ENCODE data around the gene GOLGA3.

Gene GOLGA3

GRCh38 chr12:132835076-132836025 is 6.7 kb upstream of the GOLGA3 start:
- TF ChIP-seq CTCF (IDR thresholded peaks at IDR 0.05; ENCODE audit: borderline replicate concordance, insufficient read depth, low read depth, low read length): no peak
- no peak overlapping the region for H3K4me3 ChIP-seq (ENCODE audit: low read depth, low read length)

- H3K4me3 ChIP-seq (ENCODE audit: low read depth, low read length): no peak overlapping the region
- no peak for TF ChIP-seq CTCF (IDR thresholded peaks at IDR 0.05; ENCODE audit: borderline replicate concordance, insufficient read depth, low read depth, low read length)
These were observed 5.6 kb upstream of the GOLGA3 start for GRCh38 chr12:132834181-132834711.

- TF ChIP-seq CTCF (IDR thresholded peaks at IDR 0.05; ENCODE audit: borderline replicate concordance, insufficient read depth, low read depth, low read length): no peak
- no peak overlapping the region for H3K4me3 ChIP-seq (ENCODE audit: low read depth, low read length)
These were observed 4.7 kb upstream of the GOLGA3 start for GRCh38 chr12:132833341-132833740.

GRCh38 chr12:132831771-132832170 is 3.1 kb upstream of the GOLGA3 start:
- no peak overlapping the region for H3K4me3 ChIP-seq (ENCODE audit: low read depth, low read length)
- no peak for TF ChIP-seq CTCF (IDR thresholded peaks at IDR 0.05; ENCODE audit: borderline replicate concordance, insufficient read depth, low read depth, low read length)

- TF ChIP-seq CTCF (IDR thresholded peaks at IDR 0.05; ENCODE audit: borderline replicate concordance, insufficient read depth, low read depth, low read length): no peak
- peak overlapping the region; percentile 68 for H3K4me3 ChIP-seq (ENCODE audit: low read depth, low read length)
These were observed 636 bp downstream of the GOLGA3 start for GRCh38 chr12:132827763-132828703.

GRCh38 chr12:132825861-132826260 is 2.8 kb downstream of the GOLGA3 start:
- TF ChIP-seq CTCF (IDR thresholded peaks at IDR 0.05; ENCODE audit: borderline replicate concordance, insufficient read depth, low read depth, low read length): no peak
- no peak overlapping the region for H3K4me3 ChIP-seq (ENCODE audit: low read depth, low read length)

All from GM12875 (cell line).